ENCODE measurements around the gene PID1. TPM values are rescaled to one million over a fixed set of nuclear protein-coding genes. Genes with fewer than 3 reads are reported as not detected.

Gene PID1
- total RNA-seq, 1 experiment from 2014 or later: not detected

GRCh38 chr2:229169751-229170150 is 101.3 kb downstream of the PID1 start:
- H3K36me3 ChIP-seq (ENCODE audit: low read depth): no peaks in the 10 kb centered on the region
- no TSS peak for BruUV-seq (replicated peaks)
- intact Hi-C loops (cut with micrococcal nuclease; ENCODE audit: unreplicated experiment): no loop called here
- CTCF ChIA-PET: no interaction called here
- H3K9me2 ChIP-seq (ENCODE audit: insufficient read depth): no peaks in the 10 kb centered on the region
- no peaks in the 10 kb centered on the region for H3K79me2 ChIP-seq (ENCODE audit: low read depth)
- POLR2A ChIA-PET (ENCODE audit: unreplicated experiment): no interaction called here
- DNase-seq: no peak
- H3K4me3 ChIP-seq: no peak overlapping the region
- no peaks in the 10 kb centered on the region for H3K9me3 ChIP-seq (ENCODE audit: insufficient read depth, low read depth)
- H2AFZ ChIP-seq: no peak overlapping the region
- no peak for TF ChIP-seq EZH2 (IDR thresholded peaks at IDR 0.05; ENCODE audit: low read depth)
- TF ChIP-seq, protein P1, sequence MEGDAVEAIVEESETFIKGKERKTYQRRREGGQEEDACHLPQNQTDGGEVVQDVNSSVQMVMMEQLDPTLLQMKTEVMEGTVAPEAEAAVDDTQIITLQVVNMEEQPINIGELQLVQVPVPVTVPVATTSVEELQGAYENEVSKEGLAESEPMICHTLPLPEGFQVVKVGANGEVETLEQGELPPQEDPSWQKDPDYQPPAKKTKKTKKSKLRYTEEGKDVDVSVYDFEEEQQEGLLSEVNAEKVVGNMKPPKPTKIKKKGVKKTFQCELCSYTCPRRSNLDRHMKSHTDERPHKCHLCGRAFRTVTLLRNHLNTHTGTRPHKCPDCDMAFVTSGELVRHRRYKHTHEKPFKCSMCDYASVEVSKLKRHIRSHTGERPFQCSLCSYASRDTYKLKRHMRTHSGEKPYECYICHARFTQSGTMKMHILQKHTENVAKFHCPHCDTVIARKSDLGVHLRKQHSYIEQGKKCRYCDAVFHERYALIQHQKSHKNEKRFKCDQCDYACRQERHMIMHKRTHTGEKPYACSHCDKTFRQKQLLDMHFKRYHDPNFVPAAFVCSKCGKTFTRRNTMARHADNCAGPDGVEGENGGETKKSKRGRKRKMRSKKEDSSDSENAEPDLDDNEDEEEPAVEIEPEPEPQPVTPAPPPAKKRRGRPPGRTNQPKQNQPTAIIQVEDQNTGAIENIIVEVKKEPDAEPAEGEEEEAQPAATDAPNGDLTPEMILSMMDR (conservative IDR thresholded peaks at IDR 0.05): no peak
- peaks cover 3% of the 10 kb centered on the region for H3K4me1 ChIP-seq (replicated peaks; ENCODE audit: insufficient read depth)
- no peak overlapping the region for H3K27ac ChIP-seq
- no peaks in the 10 kb centered on the region for H3F3A ChIP-seq (ENCODE audit: insufficient read depth, low read depth)
- H4K20me1 ChIP-seq (ENCODE audit: insufficient read depth): no peaks in the 10 kb centered on the region
- H3K4me2 ChIP-seq: no peak overlapping the region
- no peaks in the 10 kb centered on the region for H3K27me3 ChIP-seq (ENCODE audit: insufficient read depth, low read depth)

GRCh38 chr2:229164545-229165249 is 106.4 kb downstream of the PID1 start:
- Histone ChIP-seq H3K27me3 (ENCODE audit: insufficient read depth, low read depth) (no peaks in the 10 kb centered on the region), H3K9me3 (ENCODE audit: insufficient read depth, low read depth) (no peaks in the 10 kb centered on the region), H4K20me1 (ENCODE audit: insufficient read depth) (no peaks in the 10 kb centered on the region), H3K9me2 (ENCODE audit: insufficient read depth) (no peaks in the 10 kb centered on the region), H3K4me3 (no peak overlapping the region), H3F3A (ENCODE audit: insufficient read depth, low read depth) (no peaks in the 10 kb centered on the region), H3K27ac (no peak overlapping the region), H3K4me1 (replicated peaks; ENCODE audit: insufficient read depth) (no peaks in the 10 kb centered on the region), H3K36me3 (ENCODE audit: low read depth) (no peaks in the 10 kb centered on the region), H3K4me2 (no peak overlapping the region), H3K79me2 (ENCODE audit: low read depth) (no peaks in the 10 kb centered on the region), H2AFZ (no peak overlapping the region)
- CTCF ChIA-PET: interaction anchor here (0.7 kb wide), 1 partner anchor 28 kb away, joined by 4 read pairs; no protein-coding TSS in a partner anchor
- POLR2A ChIA-PET (ENCODE audit: unreplicated experiment): no interaction called here
- no peak for DNase-seq
- intact Hi-C loops (cut with micrococcal nuclease; ENCODE audit: unreplicated experiment): no loop called here
- TF ChIP-seq, protein P1 (conservative IDR thresholded peaks at IDR 0.05): no peak
- no peak for TF ChIP-seq EZH2 (IDR thresholded peaks at IDR 0.05; ENCODE audit: low read depth)
- BruUV-seq (replicated peaks): no TSS peak

DNA sequence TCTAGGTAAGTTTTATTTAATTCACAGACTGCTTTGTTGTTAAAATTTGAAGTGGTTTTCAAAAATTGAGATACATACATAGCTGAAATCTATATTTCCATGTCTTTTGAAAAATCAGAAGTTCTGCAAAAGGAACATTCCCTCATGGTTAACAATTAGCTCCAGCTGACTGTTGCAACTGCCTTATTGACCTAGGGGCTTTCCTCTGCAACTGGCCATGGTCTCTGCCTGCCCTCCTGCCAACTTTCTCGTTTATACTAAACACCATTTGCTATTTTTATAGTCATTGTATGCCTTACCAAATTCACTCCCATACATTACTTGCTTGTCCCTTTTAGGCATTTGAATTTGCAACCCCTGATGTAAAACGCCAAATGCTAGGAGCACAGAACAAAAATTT is 107.2 kb downstream of the PID1 start:
- TF ChIP-seq, protein P1 (conservative IDR thresholded peaks at IDR 0.05): no peak
- CTCF ChIA-PET: interaction anchor here (0.7 kb wide), 1 partner anchor 28 kb away, joined by 4 read pairs; no protein-coding TSS in a partner anchor
- no peaks in the 10 kb centered on the region for H4K20me1 ChIP-seq (ENCODE audit: insufficient read depth)
- BruUV-seq (replicated peaks): no TSS peak
- intact Hi-C loops (cut with micrococcal nuclease; ENCODE audit: unreplicated experiment): no loop called here
- no peak overlapping the region for H3K4me2 ChIP-seq
- H3K9me2 ChIP-seq (ENCODE audit: insufficient read depth): no peaks in the 10 kb centered on the region
- H3K36me3 ChIP-seq (ENCODE audit: low read depth): no peaks in the 10 kb centered on the region
- no peaks in the 10 kb centered on the region for H3K79me2 ChIP-seq (ENCODE audit: low read depth)
- H2AFZ ChIP-seq: no peak overlapping the region
- DNase-seq: no peak
- H3K4me3 ChIP-seq: no peak overlapping the region
- POLR2A ChIA-PET (ENCODE audit: unreplicated experiment): no interaction called here
- no peak overlapping the region for H3K27ac ChIP-seq
- H3F3A ChIP-seq (ENCODE audit: insufficient read depth, low read depth): no peaks in the 10 kb centered on the region
- H3K4me1 ChIP-seq (replicated peaks; ENCODE audit: insufficient read depth): no peaks in the 10 kb centered on the region
- no peaks in the 10 kb centered on the region for H3K27me3 ChIP-seq (ENCODE audit: insufficient read depth, low read depth)
- no peaks in the 10 kb centered on the region; the same call in 1 of the 2 replicates for H3K9me3 ChIP-seq (ENCODE audit: insufficient read depth, low read depth)

Data from PC-9 (cell line).